ENCODE data around the gene LEFTY2.

Gene LEFTY2

GRCh38 chr1:225917101-225917500 is 23.9 kb downstream of the LEFTY2 start:
- TF ChIP-seq CREB5 (CRISPR knock-in tag; IDR thresholded peaks at IDR 0.05; ENCODE audit: low read depth), result no peak
- TF ChIP-seq ZC3H10 (CRISPR knock-in tag; IDR thresholded peaks at IDR 0.05), result no peak
- no peak for TF ChIP-seq OSR1 (CRISPR knock-in tag; IDR thresholded peaks at IDR 0.05)
- no peak for TF ChIP-seq GLIS3 (CRISPR knock-in tag; IDR thresholded peaks at IDR 0.05)
- no peak for TF ChIP-seq CSRNP3 (CRISPR knock-in tag; IDR thresholded peaks at IDR 0.05)
- no peak for TF ChIP-seq ZNF8 (CRISPR knock-in tag; IDR thresholded peaks at IDR 0.05)
- no peak for TF ChIP-seq ISL1 (CRISPR knock-in tag; IDR thresholded peaks at IDR 0.05)
- no peak for TF ChIP-seq ZNF70 (CRISPR knock-in tag; IDR thresholded peaks at IDR 0.05)
- TF ChIP-seq CSDC2 (CRISPR knock-in tag; IDR thresholded peaks at IDR 0.05), result no peak
- TF ChIP-seq RARB (CRISPR knock-in tag; IDR thresholded peaks at IDR 0.05), result no peak
- no peak for TF ChIP-seq PPARA (CRISPR knock-in tag; IDR thresholded peaks at IDR 0.05; ENCODE audit: borderline replicate concordance)
- no peak for ATAC-seq

- TF ChIP-seq TCF4 (CRISPR knock-in tag; IDR thresholded peaks at IDR 0.05; ENCODE audit: borderline replicate concordance) (peak; percentile 57; the same call in 1 of the 2 replicates), ZNF8 (CRISPR knock-in tag; IDR thresholded peaks at IDR 0.05) (no peak), PATZ1 (CRISPR knock-in tag; IDR thresholded peaks at IDR 0.05; ENCODE audit: borderline replicate concordance) (no peak), TOX (CRISPR knock-in tag; IDR thresholded peaks at IDR 0.05; ENCODE audit: borderline replicate concordance) (no peak)
- peak; percentile 77 for ATAC-seq
These were observed 25.5 kb downstream of the LEFTY2 start for GRCh38 chr1:225915538-225915991.

GRCh38 chr1:225914947-225915346 is 26.1 kb downstream of the LEFTY2 start:
- TF ChIP-seq PATZ1 (CRISPR knock-in tag; IDR thresholded peaks at IDR 0.05; ENCODE audit: borderline replicate concordance) (no peak), SNAI2 (CRISPR knock-in tag; IDR thresholded peaks at IDR 0.05) (no peak), PPARA (CRISPR knock-in tag; IDR thresholded peaks at IDR 0.05; ENCODE audit: borderline replicate concordance) (no peak), BACH2 (CRISPR knock-in tag; IDR thresholded peaks at IDR 0.05; ENCODE audit: borderline replicate concordance) (no peak), ESRRG (CRISPR knock-in tag; IDR thresholded peaks at IDR 0.05) (no peak), TOX (CRISPR knock-in tag; IDR thresholded peaks at IDR 0.05; ENCODE audit: borderline replicate concordance) (no peak), ISL1 (CRISPR knock-in tag; IDR thresholded peaks at IDR 0.05) (no peak), ZFP30 (CRISPR knock-in tag; IDR thresholded peaks at IDR 0.05) (no peak), TCF4 (CRISPR knock-in tag; IDR thresholded peaks at IDR 0.05; ENCODE audit: borderline replicate concordance) (no peak), GLIS3 (CRISPR knock-in tag; IDR thresholded peaks at IDR 0.05) (no peak), CSRNP3 (CRISPR knock-in tag; IDR thresholded peaks at IDR 0.05) (no peak), RARB (CRISPR knock-in tag; IDR thresholded peaks at IDR 0.05) (no peak), ZC3H10 (CRISPR knock-in tag; IDR thresholded peaks at IDR 0.05) (no peak), OSR1 (CRISPR knock-in tag; IDR thresholded peaks at IDR 0.05) (no peak), TSHZ2 (CRISPR knock-in tag; IDR thresholded peaks at IDR 0.05) (no peak), ZFP3 (CRISPR knock-in tag; IDR thresholded peaks at IDR 0.05) (no peak), POU6F1 (CRISPR knock-in tag; IDR thresholded peaks at IDR 0.05; ENCODE audit: borderline replicate concordance, low read depth) (no peak), CREB5 (CRISPR knock-in tag; IDR thresholded peaks at IDR 0.05; ENCODE audit: low read depth) (no peak)
- ATAC-seq, result no peak
